SK-N-DZ (cell line): ENCODE results near the gene CLEC16A.
"Not testable (repeated sequence)": the region's sequence is repeated elsewhere in the genome, so short reads cannot be mapped to it uniquely, and the experiment has no call there.

Experiments used
- DNase-seq: peaks from one replicate; pipeline ENCODE4 v3.0.0-alpha.2; 2015; ENCODE audit warnings: low spot score

The CLEC16A gene

DNA sequence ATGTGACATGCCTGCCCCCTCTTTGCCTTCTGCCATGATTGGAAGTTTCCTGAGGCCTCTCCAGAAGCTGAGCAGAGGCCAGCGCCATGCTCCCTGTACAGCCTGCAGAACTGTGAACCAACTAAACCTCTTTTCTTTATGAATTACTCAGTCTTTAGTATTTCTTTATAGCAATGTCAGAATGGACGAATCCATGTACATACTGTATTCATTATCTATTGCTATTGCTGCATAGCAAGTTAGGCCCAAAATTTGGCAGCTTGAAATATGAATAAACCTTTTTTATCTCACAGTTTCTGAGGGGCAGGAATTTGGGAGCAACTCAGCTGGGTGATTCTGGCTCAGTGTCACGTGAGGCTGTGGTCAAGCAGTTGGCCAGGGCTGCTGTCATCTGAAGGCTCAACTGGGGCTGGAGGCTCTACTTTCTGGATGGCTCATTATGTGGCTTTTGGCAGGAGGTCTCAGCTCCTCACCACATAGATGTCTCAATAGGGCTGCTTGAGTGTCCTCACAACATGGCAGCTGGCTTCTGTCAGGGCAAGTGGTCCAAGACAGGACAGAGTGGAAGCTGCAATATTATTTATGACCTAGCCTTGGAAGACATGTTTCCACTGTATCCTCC, 271.7 kb downstream of the CLEC16A start:
- no peak for DNase-seq

- DNase-seq: no peak
These were observed 273.6 kb downstream of the CLEC16A start for GRCh38 chr16:11217651-11218603.

GRCh38 chr16:11218604-11218962, 274.2 kb downstream of the CLEC16A start:
- DNase-seq: no peak

DNA sequence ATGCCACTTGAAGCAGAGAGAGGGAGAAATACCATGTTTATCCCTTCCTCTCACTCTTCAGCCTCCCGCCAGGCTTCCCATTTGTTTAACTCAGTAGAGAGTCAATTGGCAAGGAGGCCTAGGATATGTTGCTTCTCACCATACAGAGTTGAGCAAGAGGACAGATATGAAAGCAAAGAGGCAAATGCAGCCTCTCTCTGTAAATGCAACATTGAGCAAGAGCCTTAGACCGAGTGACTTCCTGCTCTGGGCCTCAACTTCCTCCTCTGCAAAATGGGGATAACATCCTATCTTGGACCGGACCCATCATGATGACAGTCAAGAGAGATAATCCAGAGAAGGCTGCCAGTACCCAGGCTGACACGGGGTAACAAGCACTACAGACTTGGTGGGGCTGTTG, 274.8 kb downstream of the CLEC16A start:
- DNase-seq: no peak

GRCh38 chr16:11220507-11220906, 276.1 kb downstream of the CLEC16A start:
- DNase-seq: not testable (repeated sequence)

DNA sequence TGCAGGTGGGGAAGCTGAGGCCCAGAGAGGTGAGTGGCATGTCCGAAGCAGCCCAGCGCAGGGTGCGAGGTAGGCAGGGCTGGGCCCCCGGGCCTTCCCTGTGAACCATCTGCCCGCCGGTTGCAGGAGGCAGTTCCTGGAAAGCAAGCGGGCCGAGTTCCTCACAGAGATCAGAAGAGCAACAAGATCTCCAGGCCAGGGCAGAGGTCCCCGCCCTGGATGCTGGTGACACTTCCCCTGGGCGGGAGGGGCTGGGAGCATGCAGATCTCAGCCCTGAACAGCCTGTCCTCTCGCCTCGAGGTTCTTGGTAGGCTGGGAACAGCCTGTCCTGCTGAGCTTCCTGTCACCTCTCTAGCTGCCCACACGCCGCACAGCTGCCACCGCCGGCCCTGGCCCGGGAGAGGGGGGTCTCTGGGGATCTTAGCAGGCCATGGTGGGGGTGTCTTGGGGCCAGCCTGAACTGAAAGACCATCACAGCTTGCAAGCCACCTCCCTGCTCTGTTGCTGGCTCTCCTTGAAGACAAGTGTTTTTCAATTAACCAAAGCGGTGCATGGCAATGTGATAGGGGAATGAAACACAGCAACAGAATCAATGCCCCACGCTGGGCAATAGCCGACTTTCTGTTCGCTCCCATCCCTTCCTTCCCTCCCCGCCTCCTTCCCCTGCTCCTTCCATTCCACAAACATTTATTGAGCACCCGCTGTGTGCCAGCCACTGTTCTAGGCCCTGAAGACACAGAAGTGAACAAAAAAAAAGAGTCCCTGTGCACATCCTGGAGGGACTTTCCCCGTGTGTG, 279.9 kb downstream of the CLEC16A start:
- DNase-seq: no peak

GRCh38 chr16:11224894-11225676, 280.7 kb downstream of the CLEC16A start:
- peak; percentile 40 for DNase-seq

DNA sequence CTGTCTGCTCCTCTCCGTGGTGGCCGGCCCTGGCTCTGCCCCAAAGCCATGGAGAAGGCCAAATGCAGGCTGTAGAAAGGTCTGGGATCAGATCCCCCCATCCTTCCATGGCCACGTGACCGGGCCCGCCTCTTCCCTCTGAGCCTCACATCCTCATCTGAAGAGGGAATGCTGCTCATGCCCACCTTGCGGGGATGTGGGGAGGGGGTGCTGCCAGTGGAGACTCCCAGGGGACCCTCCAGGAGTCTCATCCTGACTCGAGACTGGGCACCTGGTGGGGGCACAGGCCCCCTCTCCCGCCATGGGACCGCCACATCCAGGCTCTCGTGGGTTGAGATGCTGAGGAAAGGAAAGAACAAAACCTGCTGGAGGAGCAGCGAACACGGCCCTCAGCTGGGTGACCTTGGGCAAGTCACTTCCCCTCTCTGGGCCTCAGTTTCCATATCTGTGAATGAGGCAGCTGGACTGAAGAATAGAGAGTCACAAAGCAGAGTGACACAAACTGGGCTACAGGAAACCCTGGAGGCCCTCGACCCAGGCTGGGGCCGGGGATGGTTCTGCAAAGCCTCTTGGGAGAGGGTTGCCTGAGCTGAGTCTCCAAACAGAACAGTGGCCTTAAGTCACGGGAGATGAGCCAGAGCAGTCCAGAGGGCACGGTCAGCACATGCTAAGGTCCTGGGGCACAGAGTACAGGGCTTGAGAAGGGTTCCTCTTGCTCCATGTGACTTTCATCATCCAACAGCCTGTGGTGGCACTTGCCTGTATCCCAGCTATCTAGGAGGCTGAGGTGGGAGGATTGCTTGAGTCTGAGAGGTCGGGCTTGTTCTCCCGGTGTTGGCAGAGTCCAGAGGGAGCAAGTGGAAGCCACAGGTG, 281.5 kb downstream of the CLEC16A start:
- no peak for DNase-seq

DNA sequence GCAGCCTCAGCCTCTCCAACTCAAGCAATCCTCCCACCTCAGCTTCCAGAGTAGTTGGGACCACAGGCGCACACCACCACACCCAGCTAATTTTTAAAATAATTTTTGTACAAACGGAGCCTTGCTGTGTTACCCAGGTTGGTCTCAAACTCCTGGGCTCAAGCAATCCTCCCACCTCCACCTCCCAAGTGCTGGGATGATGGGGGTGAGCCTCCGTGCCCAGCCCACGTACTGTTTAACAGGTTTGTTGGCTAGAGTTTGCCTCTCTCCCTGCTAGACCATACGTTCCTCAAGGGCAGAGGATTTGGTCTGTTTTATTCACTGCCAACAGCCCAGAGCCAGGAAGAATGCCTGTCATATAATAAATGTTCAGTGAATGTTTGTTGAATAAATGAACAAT, 285.1 kb downstream of the CLEC16A start:
- DNase-seq: no peak

- no peak for DNase-seq
These were observed 285.5 kb downstream of the CLEC16A start for GRCh38 chr16:11229906-11230305.

GRCh38 chr16:11231367-11231970, 287.1 kb downstream of the CLEC16A start:
- no peak for DNase-seq
